ENCODE results near the gene ZDHHC14.

The ZDHHC14 gene

GRCh38 chr6:157640746-157641451, 259.9 kb downstream of the ZDHHC14 start:
- Histone ChIP-seq H3K36me3 (ENCODE audit: control insufficient read depth, insufficient read depth, low read length) (no peaks in the 10 kb centered on the region), H4K5ac (ENCODE audit: low read length) (no peak overlapping the region), H2BK5ac (ENCODE audit: low read length) (no peak overlapping the region), H3K4me2 (ENCODE audit: low read length) (no peak overlapping the region), H3K4ac (ENCODE audit: low read depth, low read length) (no peak overlapping the region), H3K23ac (ENCODE audit: low read length) (no peak overlapping the region), H3K56ac (ENCODE audit: low read length) (no peak overlapping the region), H3K18ac (ENCODE audit: low read length) (no peak overlapping the region), H2AK5ac (ENCODE audit: low read length) (no peak overlapping the region), H3K4me1 (ENCODE audit: control insufficient read depth, low read depth, low read length) (no peaks in the 10 kb centered on the region), H4K8ac (ENCODE audit: low read depth, low read length) (no peak overlapping the region), H3K27ac (ENCODE audit: low read depth, low read length) (no peak overlapping the region), H2BK15ac (replicated peaks; ENCODE audit: low read depth) (no peak overlapping the region), H3K27me3 (ENCODE audit: insufficient read depth, low read length, poor library complexity) (no peaks in the 10 kb centered on the region), H3K4me3 (ENCODE audit: low read length) (no peak overlapping the region), H2BK120ac (ENCODE audit: low read depth, low read length) (no peak overlapping the region), H3K79me1 (ENCODE audit: low read length) (no peaks in the 10 kb centered on the region), H3K9ac (ENCODE audit: low read length) (no peak overlapping the region), H3K79me2 (ENCODE audit: control insufficient read depth, insufficient read depth, low read length) (no peaks in the 10 kb centered on the region)
- no peak for DNase-seq
- WGBS (ENCODE audit: extremely low coverage, insufficient coverage, low lambda C conversion rate): no CpG with 5 or more reads among the region's 8 CpGs

DNA sequence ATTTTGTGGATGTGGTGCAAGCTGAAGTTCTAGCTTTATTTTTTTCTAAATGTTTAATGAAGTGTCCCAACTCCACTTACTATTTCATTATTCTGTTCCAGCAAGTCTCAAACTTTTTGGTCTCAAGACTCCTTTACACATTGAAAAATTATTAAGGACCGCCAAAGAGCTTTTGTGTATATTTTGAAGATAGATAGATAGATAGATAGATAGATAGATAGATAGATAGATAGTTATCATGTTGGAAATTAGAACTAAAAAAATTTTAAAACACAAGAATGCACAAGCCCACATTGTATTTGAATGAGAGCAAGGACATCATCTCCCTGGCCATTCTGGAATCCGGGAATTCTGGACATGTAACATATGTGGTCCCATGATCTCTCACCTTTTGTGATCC, 260.8 kb downstream of the ZDHHC14 start:
- no peak overlapping the region for H4K8ac ChIP-seq (ENCODE audit: low read depth, low read length)
- DNase-seq: no peak
- H3K4me2 ChIP-seq (ENCODE audit: low read length): no peak overlapping the region
- H3K27me3 ChIP-seq (ENCODE audit: insufficient read depth, low read length, poor library complexity): no peaks in the 10 kb centered on the region
- no peak overlapping the region for H4K5ac ChIP-seq (ENCODE audit: low read length)
- no peaks in the 10 kb centered on the region for H3K36me3 ChIP-seq (ENCODE audit: control insufficient read depth, insufficient read depth, low read length)
- no peak overlapping the region for H3K56ac ChIP-seq (ENCODE audit: low read length)
- no peak overlapping the region for H2AK5ac ChIP-seq (ENCODE audit: low read length)
- H3K79me1 ChIP-seq (ENCODE audit: low read length): no peaks in the 10 kb centered on the region
- no peak overlapping the region for H3K27ac ChIP-seq (ENCODE audit: low read depth, low read length)
- H3K79me2 ChIP-seq (ENCODE audit: control insufficient read depth, insufficient read depth, low read length): no peaks in the 10 kb centered on the region
- H3K4ac ChIP-seq (ENCODE audit: low read depth, low read length): no peak overlapping the region
- H2BK15ac ChIP-seq (replicated peaks; ENCODE audit: low read depth): no peak overlapping the region
- no peak overlapping the region for H3K23ac ChIP-seq (ENCODE audit: low read length)
- H2BK120ac ChIP-seq (ENCODE audit: low read depth, low read length): no peak overlapping the region
- no peaks in the 10 kb centered on the region for H3K4me1 ChIP-seq (ENCODE audit: control insufficient read depth, low read depth, low read length)
- no peak overlapping the region for H3K18ac ChIP-seq (ENCODE audit: low read length)
- no peak overlapping the region for H3K4me3 ChIP-seq (ENCODE audit: low read length)
- H3K9ac ChIP-seq (ENCODE audit: low read length): no peak overlapping the region
- H2BK5ac ChIP-seq (ENCODE audit: low read length): no peak overlapping the region
- no CpG with 5 or more reads among the region's 2 CpGs for WGBS (ENCODE audit: extremely low coverage, insufficient coverage, low lambda C conversion rate)

GRCh38 chr6:157642736-157643135, 261.7 kb downstream of the ZDHHC14 start:
- H3K4me1 ChIP-seq (ENCODE audit: control insufficient read depth, low read depth, low read length): no peaks in the 10 kb centered on the region
- H3K27ac ChIP-seq (ENCODE audit: low read depth, low read length): no peak overlapping the region
- no peaks in the 10 kb centered on the region for H3K36me3 ChIP-seq (ENCODE audit: control insufficient read depth, insufficient read depth, low read length)
- H3K9ac ChIP-seq (ENCODE audit: low read length): no peak overlapping the region
- DNase-seq: no peak
- no peak overlapping the region for H3K4me2 ChIP-seq (ENCODE audit: low read length)
- H2BK15ac ChIP-seq (replicated peaks; ENCODE audit: low read depth): no peak overlapping the region
- H3K79me2 ChIP-seq (ENCODE audit: control insufficient read depth, insufficient read depth, low read length): no peaks in the 10 kb centered on the region
- WGBS (ENCODE audit: extremely low coverage, insufficient coverage, low lambda C conversion rate): no CpG with 5 or more reads among the region's 3 CpGs
- H3K79me1 ChIP-seq (ENCODE audit: low read length): no peaks in the 10 kb centered on the region
- no peak overlapping the region for H2BK120ac ChIP-seq (ENCODE audit: low read depth, low read length)
- no peak overlapping the region for H3K56ac ChIP-seq (ENCODE audit: low read length)
- no peak overlapping the region for H2BK5ac ChIP-seq (ENCODE audit: low read length)
- H4K5ac ChIP-seq (ENCODE audit: low read length): no peak overlapping the region
- H3K4me3 ChIP-seq (ENCODE audit: low read length): no peak overlapping the region
- H3K4ac ChIP-seq (ENCODE audit: low read depth, low read length): no peak overlapping the region
- H4K8ac ChIP-seq (ENCODE audit: low read depth, low read length): no peak overlapping the region
- H3K18ac ChIP-seq (ENCODE audit: low read length): no peak overlapping the region
- no peaks in the 10 kb centered on the region for H3K27me3 ChIP-seq (ENCODE audit: insufficient read depth, low read length, poor library complexity)
- H2AK5ac ChIP-seq (ENCODE audit: low read length): no peak overlapping the region
- no peak overlapping the region for H3K23ac ChIP-seq (ENCODE audit: low read length)

GRCh38 chr6:157644043-157644810, 263.2 kb downstream of the ZDHHC14 start:
- H3K4me2 ChIP-seq (ENCODE audit: low read length): no peak overlapping the region

DNA sequence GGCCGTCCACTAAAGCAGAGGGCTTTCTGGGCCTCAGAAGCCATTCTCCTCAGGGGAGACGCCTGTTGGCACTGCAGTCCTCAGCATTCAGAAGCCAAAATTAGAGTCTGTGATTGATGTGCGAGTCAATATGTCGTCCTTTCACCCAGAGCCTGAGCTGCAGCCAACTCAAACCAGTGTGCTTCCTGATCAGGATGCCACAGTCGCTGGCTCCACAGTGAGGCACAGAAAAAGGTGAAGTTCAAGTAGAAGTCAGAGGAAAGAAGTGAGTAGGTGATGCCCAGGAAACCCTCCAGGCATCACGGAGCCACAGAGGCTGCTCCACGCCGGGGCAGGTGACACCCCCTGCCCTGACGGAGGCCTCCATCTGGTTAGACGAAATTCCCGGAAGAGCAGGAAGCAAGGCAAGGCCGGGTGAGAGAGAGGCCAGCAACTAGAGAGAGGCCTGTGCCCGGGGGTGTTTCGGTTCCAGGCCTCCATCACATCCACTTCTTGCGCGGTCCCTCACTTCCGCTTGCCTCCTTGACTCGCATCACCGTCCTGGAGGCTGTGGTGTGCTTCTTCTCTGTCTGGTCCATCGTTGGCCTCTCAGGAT, 264.3 kb downstream of the ZDHHC14 start:
- no peak overlapping the region for H2BK120ac ChIP-seq (ENCODE audit: low read depth, low read length)
- no peak overlapping the region for H4K5ac ChIP-seq (ENCODE audit: low read length)
- no peak overlapping the region for H3K4ac ChIP-seq (ENCODE audit: low read depth, low read length)
- no peak for DNase-seq
- no peaks in the 10 kb centered on the region for H3K27me3 ChIP-seq (ENCODE audit: insufficient read depth, low read length, poor library complexity)
- no CpG with 5 or more reads among the region's 20 CpGs for WGBS (ENCODE audit: extremely low coverage, insufficient coverage, low lambda C conversion rate)
- H3K79me1 ChIP-seq (ENCODE audit: low read length): no peaks in the 10 kb centered on the region
- no peak overlapping the region for H3K56ac ChIP-seq (ENCODE audit: low read length)
- no peak overlapping the region for H3K4me2 ChIP-seq (ENCODE audit: low read length)
- H2AK5ac ChIP-seq (ENCODE audit: low read length): no peak overlapping the region
- H3K27ac ChIP-seq (ENCODE audit: low read depth, low read length): no peak overlapping the region
- no peaks in the 10 kb centered on the region for H3K4me1 ChIP-seq (ENCODE audit: control insufficient read depth, low read depth, low read length)
- H3K9ac ChIP-seq (ENCODE audit: low read length): no peak overlapping the region
- no peak overlapping the region for H2BK15ac ChIP-seq (replicated peaks; ENCODE audit: low read depth)
- H4K8ac ChIP-seq (ENCODE audit: low read depth, low read length): no peak overlapping the region
- no peak overlapping the region for H3K18ac ChIP-seq (ENCODE audit: low read length)
- H3K79me2 ChIP-seq (ENCODE audit: control insufficient read depth, insufficient read depth, low read length): no peaks in the 10 kb centered on the region
- H3K23ac ChIP-seq (ENCODE audit: low read length): no peak overlapping the region
- H3K36me3 ChIP-seq (ENCODE audit: control insufficient read depth, insufficient read depth, low read length): no peaks in the 10 kb centered on the region
- no peak overlapping the region for H2BK5ac ChIP-seq (ENCODE audit: low read length)
- H3K4me3 ChIP-seq (ENCODE audit: low read length): no peak overlapping the region

More at GRCh38 chr6:157644043-157644810, 263.2 kb downstream of the ZDHHC14 start:
- Histone ChIP-seq H3K27ac (ENCODE audit: low read depth, low read length) (no peak overlapping the region), H3K4me1 (ENCODE audit: control insufficient read depth, low read depth, low read length) (no peaks in the 10 kb centered on the region), H3K56ac (ENCODE audit: low read length) (no peak overlapping the region), H3K4ac (ENCODE audit: low read depth, low read length) (no peak overlapping the region), H2BK5ac (ENCODE audit: low read length) (no peak overlapping the region), H3K79me2 (ENCODE audit: control insufficient read depth, insufficient read depth, low read length) (no peaks in the 10 kb centered on the region), H3K23ac (ENCODE audit: low read length) (no peak overlapping the region), H3K4me3 (ENCODE audit: low read length) (no peak overlapping the region), H2BK15ac (replicated peaks; ENCODE audit: low read depth) (no peak overlapping the region), H3K27me3 (ENCODE audit: insufficient read depth, low read length, poor library complexity) (no peaks in the 10 kb centered on the region), H2AK5ac (ENCODE audit: low read length) (no peak overlapping the region), H4K5ac (ENCODE audit: low read length) (no peak overlapping the region), H3K18ac (ENCODE audit: low read length) (no peak overlapping the region), H3K36me3 (ENCODE audit: control insufficient read depth, insufficient read depth, low read length) (no peaks in the 10 kb centered on the region), H2BK120ac (ENCODE audit: low read depth, low read length) (no peak overlapping the region), H3K79me1 (ENCODE audit: low read length) (no peaks in the 10 kb centered on the region), H4K8ac (ENCODE audit: low read depth, low read length) (no peak overlapping the region), H3K9ac (ENCODE audit: low read length) (no peak overlapping the region)
- no peak for DNase-seq
- no CpG with 5 or more reads among the region's 13 CpGs for WGBS (ENCODE audit: extremely low coverage, insufficient coverage, low lambda C conversion rate)

All from mesendoderm (in vitro differentiated cells).